Stimulated activated CD8-positive, alpha-beta memory T cell treated with anti-CD3 and anti-CD28 coated beads, Interleukin-15, amount 100 ng/mL, for 48 hours (primary cell): ENCODE results near the gene COL21A1.

Experiments
- DNase-seq, 2 donors: peaks; one replicate each; pipeline ENCODE4 v3.0.0-alpha.2; 2020; ENCODE audit warnings: low read depth in 2 of 2

The COL21A1 gene

GRCh38 chr6:56187686-56188085 is 59.7 kb downstream of the COL21A1 start:
- no peak for DNase-seq

DNA sequence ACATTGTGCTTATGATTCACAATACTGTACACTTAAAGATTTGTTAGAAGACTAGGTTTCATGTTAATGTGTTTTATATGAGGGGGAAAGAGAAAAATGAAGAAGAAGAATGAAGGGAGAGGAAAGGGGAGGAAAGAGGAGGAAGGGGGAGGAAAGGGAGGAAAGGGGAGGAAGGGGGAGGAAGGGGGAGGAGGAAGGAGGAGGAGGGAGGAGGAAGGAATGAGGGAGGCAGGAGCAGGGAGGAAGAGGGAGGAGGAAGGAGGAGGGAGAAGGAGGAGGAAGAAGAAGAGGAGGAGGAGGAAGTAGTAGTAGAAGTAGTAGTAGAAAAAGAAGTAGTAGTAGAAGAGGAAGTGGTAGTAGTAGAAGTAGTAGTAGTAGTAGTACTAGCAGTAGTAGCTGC is 70.6 kb downstream of the COL21A1 start:
- no peak for DNase-seq

- DNase-seq = no peak
These were observed 74.2 kb downstream of the COL21A1 start for GRCh38 chr6:56173228-56173627.

DNA sequence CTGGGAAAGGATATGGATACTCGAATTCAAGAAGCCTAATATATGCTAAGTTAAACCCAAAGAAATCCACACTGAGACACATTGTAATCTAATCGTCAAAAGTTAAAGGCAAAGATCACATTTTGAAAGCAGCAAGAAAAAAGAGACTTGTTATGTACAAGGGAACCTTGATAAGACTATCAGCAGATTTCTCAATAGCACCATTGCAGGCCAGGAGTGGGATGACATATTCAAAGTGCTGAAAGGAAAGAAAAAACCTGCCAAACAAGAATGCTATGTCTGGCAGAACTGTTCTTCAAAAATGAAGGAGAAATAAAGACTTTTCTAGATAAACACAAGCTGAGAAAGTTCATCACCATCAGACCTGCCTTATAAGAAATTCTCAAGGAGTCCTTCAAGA is 75.2 kb downstream of the COL21A1 start:
- no peak for DNase-seq

GRCh38 chr6:56169366-56169765 is 78.0 kb downstream of the COL21A1 start:
- no peak for DNase-seq

GRCh38 chr6:56168596-56168995 is 78.8 kb downstream of the COL21A1 start:
- no peak for DNase-seq

- no peak for DNase-seq
These were observed 85.3 kb downstream of the COL21A1 start for GRCh38 chr6:56162081-56162480.

DNA sequence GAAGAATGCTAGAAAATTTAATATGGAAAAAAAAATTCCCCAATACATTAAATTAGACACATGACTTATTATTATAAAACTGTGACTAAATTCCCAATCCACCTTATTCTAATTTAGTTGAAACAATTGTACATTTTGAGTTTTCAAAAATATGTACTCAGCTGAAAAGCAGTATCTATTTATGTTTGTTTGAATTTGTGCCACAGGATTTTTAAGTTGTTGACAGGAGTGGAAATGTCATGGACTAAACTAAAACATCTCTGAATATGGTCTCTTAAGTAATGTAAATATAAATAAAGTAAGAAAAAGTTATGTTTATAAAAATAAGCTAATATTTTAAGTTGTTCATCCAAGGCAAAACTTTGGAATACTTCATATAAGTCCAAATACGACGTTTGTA is 86.9 kb downstream of the COL21A1 start:
- no peak for DNase-seq

DNA sequence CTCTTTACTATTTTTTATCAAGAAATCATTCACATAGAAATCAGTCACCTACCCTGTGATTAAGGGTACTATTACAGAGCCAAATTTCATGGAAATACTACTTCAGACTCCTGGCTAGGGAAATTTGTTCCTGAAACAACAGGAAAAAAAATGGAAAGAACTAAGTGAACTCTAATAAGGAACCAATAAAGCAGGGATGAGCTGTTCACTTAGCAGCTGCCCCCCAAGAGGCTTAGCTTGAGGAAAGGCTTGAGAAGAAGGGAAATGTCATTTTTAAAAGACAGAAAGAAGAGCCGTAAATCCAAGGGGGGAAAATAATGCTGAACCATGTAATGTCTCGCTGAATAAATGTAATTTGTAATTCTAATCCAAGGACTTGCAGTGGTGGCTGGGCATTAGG is 88.8 kb downstream of the COL21A1 start:
- no peak for DNase-seq

DNA sequence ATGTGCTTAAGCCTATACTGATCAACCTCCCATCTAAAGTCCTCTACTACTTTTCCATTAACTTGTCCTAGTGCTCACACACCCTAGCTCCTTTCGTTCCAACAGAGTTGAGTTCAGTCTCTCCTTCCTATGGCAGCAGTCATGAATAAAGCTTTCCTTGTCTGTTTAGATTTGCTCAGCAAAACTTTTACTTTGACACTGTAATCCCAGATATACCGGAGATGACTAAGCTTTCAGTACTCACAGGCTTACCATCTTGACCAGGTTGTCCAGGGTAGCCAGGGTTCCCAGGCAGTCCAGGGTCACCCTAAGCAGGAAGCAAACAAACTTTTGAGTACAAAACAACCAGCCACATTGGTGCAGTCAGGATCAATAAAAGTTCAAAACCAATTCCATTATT is 90.7 kb downstream of the COL21A1 start:
- DNase-seq = no peak

- no peak for DNase-seq
These were observed 91.7 kb downstream of the COL21A1 start for GRCh38 chr6:56155634-56156141.

- no peak for DNase-seq
These were observed 93.3 kb downstream of the COL21A1 start for GRCh38 chr6:56154076-56154475.

DNA sequence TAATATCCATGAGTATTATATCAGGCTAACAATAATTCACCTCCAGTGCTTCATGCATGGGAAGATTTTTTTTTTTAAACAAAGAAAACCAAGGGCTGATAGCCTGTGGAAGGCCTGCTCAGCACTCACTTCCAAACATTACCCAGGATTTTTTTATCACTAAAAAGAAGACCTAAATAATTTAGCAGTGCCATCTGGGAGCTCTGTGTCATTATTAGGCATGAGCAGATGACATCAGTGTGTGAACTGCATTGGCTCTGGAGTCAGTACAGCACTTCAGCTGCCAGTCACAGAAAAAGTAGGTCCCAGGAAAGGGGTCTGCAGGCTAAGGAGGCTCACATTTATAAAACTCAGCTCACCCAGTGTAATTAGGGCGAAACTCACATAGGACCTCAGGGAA is 94.8 kb downstream of the COL21A1 start:
- no peak for DNase-seq

DNA sequence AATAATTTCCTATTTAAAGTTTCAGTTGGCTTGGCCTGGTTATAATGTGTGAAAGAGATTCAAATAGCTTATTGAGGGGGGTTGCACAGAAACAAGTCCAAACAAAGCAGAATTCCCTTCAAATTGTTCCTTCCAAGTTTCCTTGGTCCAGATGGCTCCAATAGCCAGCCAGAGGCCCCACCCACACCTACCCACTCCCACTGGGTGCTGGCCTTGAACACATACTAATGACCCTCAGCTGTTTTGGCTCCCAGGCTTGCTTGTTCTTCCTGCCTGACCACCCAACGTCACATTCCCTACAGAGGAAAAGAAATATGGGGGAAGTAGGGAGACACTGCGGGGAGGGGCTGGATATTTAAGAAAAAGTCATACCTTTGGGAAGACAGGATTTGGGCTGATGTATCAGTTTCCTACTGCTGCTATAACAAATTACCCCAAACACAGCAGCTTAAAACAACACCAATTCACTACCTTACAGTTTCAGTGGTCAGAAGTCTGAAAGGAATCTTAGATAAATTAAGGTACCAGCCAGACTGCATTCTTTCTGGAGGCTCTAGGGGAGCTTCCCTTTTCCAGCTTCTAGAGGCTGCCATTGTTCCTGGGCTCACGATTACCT is 95.7 kb downstream of the COL21A1 start:
- DNase-seq = no peak

- no peak for DNase-seq
These were observed 98.7 kb downstream of the COL21A1 start for GRCh38 chr6:56148488-56149186.

DNA sequence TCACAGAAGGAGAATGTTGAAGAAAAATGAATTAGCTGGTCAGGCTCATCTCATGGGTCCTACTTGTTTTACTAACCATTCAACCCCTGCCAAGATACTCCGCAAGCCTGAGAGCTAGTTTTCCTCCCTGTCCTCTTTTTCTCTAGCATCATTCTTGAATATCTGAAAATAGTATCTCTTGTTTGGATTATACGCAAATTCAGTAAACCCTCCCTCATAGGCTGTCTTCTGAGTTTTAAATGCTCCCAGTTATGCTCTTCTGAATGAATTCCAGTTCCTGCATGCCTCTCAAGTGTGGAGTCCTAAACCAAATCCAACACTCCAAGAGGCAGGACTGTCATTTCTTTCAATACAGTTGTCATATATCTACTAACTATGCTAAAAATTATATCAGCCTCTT is 99.6 kb downstream of the COL21A1 start:
- no peak for DNase-seq

DNA sequence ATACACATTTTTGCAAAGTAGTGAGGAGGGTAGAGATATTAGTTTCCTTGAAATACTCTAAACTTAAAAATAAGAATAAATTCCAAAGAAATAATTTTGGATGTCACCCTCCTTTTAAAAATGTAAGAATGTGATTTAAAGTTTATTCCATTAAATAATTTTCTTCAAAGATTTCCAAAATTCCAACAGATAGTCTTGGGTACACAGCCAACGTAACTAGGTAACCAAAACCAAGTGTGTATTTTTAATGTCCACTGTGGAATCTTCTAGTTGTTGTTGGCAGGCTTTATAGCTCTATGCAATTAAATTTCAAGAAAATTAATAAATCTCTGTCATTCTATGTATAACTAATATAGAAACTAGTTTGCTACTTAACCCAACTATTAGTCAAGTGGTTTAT is 101.3 kb downstream of the COL21A1 start:
- no peak for DNase-seq

DNA sequence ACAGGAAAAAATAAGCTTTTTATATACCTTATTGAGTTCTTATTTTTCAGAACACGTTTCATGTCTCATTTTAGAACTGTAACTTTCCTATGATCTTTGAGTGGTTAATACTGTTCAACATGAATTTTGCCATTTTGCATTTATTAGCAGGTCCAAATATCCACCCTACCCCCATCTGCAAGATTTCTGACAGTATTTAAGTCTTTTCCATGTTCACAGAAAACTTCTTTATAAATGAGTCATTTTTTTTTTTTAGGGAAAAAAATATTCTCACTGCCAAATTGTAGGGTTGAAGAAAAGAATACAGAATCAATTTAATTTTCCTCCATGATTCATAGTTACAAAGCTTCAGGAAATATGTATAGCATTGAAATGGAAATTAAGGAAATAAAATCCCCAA is 101.8 kb downstream of the COL21A1 start:
- DNase-seq = no peak

DNA sequence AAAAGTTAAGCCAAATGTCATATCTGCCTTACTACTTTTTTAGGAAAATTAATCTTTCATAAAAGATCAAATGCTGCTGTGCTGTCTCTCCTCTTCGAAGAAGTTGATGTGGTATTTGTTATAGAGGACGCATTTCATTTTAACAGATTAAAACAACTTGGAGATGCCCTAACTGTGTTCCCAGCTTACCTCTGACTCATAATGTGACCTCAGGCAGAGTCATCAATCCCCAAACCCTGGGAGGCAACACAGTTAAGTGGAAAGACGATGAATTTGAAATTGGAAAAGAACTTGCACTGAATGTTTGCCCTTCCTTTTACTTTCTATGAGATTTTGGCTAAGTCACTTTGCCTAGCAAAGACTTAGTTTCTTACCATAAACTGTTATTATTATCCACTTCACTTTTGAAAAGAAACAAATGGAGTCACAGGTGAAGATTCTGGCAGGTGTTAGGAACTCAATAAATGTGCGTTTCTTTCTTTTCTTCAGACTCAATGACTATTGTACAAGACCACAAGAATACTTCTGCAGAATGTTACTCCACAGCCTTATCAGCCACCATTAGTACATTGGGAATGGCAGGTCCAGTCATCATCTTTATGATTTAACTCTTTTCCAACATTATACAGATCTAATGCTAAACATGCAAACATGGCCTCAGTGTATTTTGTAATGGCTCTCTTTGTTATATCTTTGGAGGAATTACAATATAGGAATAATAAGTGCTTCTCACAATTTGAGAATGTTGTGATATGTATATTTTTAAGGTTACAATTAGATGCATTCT is 102.6 kb downstream of the COL21A1 start:
- DNase-seq = no peak

- DNase-seq = no peak
These were observed 103.6 kb downstream of the COL21A1 start for GRCh38 chr6:56143796-56144195.

GRCh38 chr6:56140090-56140489 is 107.3 kb downstream of the COL21A1 start:
- no peak for DNase-seq

DNA sequence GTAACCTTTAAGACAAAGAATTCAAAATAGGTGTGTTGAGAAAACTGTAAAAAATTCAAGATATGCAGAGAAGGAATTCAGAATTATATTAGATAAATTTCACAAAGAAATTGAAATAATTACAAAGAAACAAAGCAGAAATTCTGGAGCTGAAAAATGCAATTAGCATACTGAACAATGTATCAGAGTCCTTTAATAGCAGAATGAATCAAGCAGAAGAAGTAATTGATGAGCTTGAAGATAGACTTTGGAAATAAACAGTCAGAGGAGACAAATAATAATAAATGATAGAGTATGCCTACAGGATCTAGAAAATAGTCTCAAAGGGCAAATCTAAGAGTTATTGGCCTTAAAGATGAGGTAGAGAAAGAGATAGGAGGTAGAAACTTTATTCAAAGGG is 131.7 kb downstream of the COL21A1 start:
- DNase-seq = no peak

DNA sequence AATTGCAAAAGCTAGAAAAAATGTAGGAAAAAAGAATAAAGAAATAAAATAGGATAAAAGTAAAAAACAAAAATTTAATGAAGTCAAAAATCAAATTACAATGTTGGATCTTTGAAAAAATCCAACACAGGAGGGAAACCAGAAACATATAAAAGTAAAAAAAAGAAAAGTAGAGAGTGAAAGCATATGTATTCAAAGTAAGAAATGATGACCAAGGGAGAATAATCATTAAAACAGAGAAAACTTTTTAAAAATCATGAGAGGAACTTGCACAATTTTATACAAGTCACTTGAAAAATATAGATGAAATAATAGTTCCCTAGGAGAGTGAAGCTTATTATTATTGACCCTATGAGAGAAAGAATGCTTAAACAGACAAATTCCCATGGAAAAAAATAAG is 138.2 kb downstream of the COL21A1 start:
- no peak for DNase-seq
